Fibroblast of pulmonary artery (primary cell): ENCODE measurements around the gene PRKAG2.

ENCODE experiments used
- DNase-seq: peaks from one replicate; pipeline ENCODE4 v3.0.0-alpha.2; 2010; ENCODE audit warnings: low read depth
- H3K4me3 ChIP-seq: replicated peaks from 2 replicates; pipeline ENCODE4 v1.5.1; 2011; ENCODE audit warnings: low read depth, mild to moderate bottlenecking, control low read depth, low read length, moderate library complexity
- CTCF ChIP-seq: IDR thresholded peaks from 2 replicates; pipeline ENCODE4 v1.5.1; 2011; ENCODE audit warnings: mild to moderate bottlenecking, control low read depth, low read length, inconsistent platforms; ENCODE audit errors: missing control alignments

PRKAG2 gene

GRCh38 chr7:151506901-151507382 is 370.0 kb downstream of the PRKAG2 start:
- H3K4me3 ChIP-seq, result no peak overlapping the region
- no peak for DNase-seq
- peak; percentile 13 for TF ChIP-seq CTCF
